Activated T-helper 1 cell treated with anti-CD3 and anti-CD28 coated beads, Interleukin-12 subunit alpha, Interleukin-12 subunit beta, Interleukin-2, Interleukin-4 antibody, amounts not matched to agents 30 ng/mL and 10 ng/mL and 1 ng/mL, durations not matched to agents 14 hours and 24 hours and 36 hours (primary cell): ENCODE measurements around the gene BCL2L12. TPM values are rescaled to one million over a fixed set of nuclear protein-coding genes. Genes with fewer than 3 reads are reported as not detected.
A peak's percentile ranks its signal among the peaks of the same experiment; 100 is the strongest.

Experiments used
- DNase-seq: peaks from one replicate; pipeline ENCODE4 v3.0.0; 2021; ENCODE audit warnings: low spot score
- H3K27ac Mint-ChIP-seq: one replicate; pipeline ENCODE4 v1.8.0; 2021; ENCODE audit warnings: mild to moderate bottlenecking, mixed read lengths
- H3K27me3 Mint-ChIP-seq: one replicate; pipeline ENCODE4 v1.8.0; 2022; ENCODE audit warnings: mild to moderate bottlenecking, moderate library complexity, mixed read lengths; ENCODE audit not compliant: insufficient read depth
- H3K36me3 Mint-ChIP-seq: one replicate; pipeline ENCODE4 v1.8.0; 2021; ENCODE audit warnings: low read depth, mixed read lengths
- H3K4me1 Mint-ChIP-seq: one replicate; pipeline ENCODE4 v1.8.0; 2021; ENCODE audit warnings: low read depth, mixed read lengths
- H3K4me3 Mint-ChIP-seq: one replicate; pipeline ENCODE4 v1.8.0; 2021; ENCODE audit warnings: mild to moderate bottlenecking, moderate library complexity, mixed read lengths
- H3K9me3 Mint-ChIP-seq: one replicate; pipeline ENCODE4 v1.8.0; 2021; ENCODE audit warnings: mixed read lengths
- intact Hi-C: fragments of 100-400 bp; cut with micrococcal nuclease; formaldehyde crosslinking; loops from one replicate; pipeline ENCODE4 v1.15.1; 2024
- total RNA-seq: library from RNA; stranded (reverse); gene quantifications from 2 replicates; pipeline ENCODE4 v1.2.3, GENCODE V29; 2022

Gene BCL2L12
- total RNA-seq, 1 donor from 2014 or later: 72.2 TPM

GRCh38 chr19:49651029-49651819 is 14.5 kb upstream of the BCL2L12 start:
- no peaks in the 10 kb centered on the region for H3K9me3 Mint-ChIP-seq
- H3K27me3 Mint-ChIP-seq: no peaks in the 10 kb centered on the region
- no peak overlapping the region for H3K4me3 Mint-ChIP-seq
- H3K27ac Mint-ChIP-seq: no peak overlapping the region
- intact Hi-C loops: no loop called here
- no peaks in the 10 kb centered on the region for H3K4me1 Mint-ChIP-seq
- peaks cover 26% of the 10 kb centered on the region for H3K36me3 Mint-ChIP-seq
- no peak for DNase-seq

- H3K4me1 Mint-ChIP-seq: no peaks in the 10 kb centered on the region
- H3K27ac Mint-ChIP-seq: no peak overlapping the region
- H3K4me3 Mint-ChIP-seq: no peak overlapping the region
- H3K27me3 Mint-ChIP-seq: no peaks in the 10 kb centered on the region
- intact Hi-C loops: no loop called here
- peaks cover 28% of the 10 kb centered on the region for H3K36me3 Mint-ChIP-seq
- H3K9me3 Mint-ChIP-seq: no peaks in the 10 kb centered on the region
- no peak for DNase-seq
These were observed 13.7 kb upstream of the BCL2L12 start for GRCh38 chr19:49651820-49652550.

- Mint-ChIP-seq H3K27ac (no peak overlapping the region), H3K4me3 (no peak overlapping the region), H3K27me3 (no peaks in the 10 kb centered on the region), H3K36me3 (peaks cover 32% of the 10 kb centered on the region), H3K9me3 (no peaks in the 10 kb centered on the region), H3K4me1 (no peaks in the 10 kb centered on the region)
- intact Hi-C loops: no loop called here
- no peak for DNase-seq
These were observed 12.9 kb upstream of the BCL2L12 start for GRCh38 chr19:49652551-49653465.

- Mint-ChIP-seq H3K4me1 (no peaks in the 10 kb centered on the region), H3K27me3 (no peaks in the 10 kb centered on the region), H3K9me3 (no peaks in the 10 kb centered on the region), H3K36me3 (peaks cover 32% of the 10 kb centered on the region), H3K27ac (no peak overlapping the region), H3K4me3 (no peak overlapping the region)
- DNase-seq: no peak
- intact Hi-C loops: no loop called here
These were observed 12.3 kb upstream of the BCL2L12 start for GRCh38 chr19:49653466-49653806.

GRCh38 chr19:49654581-49654980 is 11.2 kb upstream of the BCL2L12 start:
- Mint-ChIP-seq H3K4me3 (no peak overlapping the region), H3K4me1 (no peaks in the 10 kb centered on the region), H3K9me3 (no peaks in the 10 kb centered on the region), H3K36me3 (peaks cover 34% of the 10 kb centered on the region), H3K27me3 (no peaks in the 10 kb centered on the region), H3K27ac (no peak overlapping the region)
- intact Hi-C loops: no loop called here
- DNase-seq: no peak

- H3K27ac Mint-ChIP-seq: no peak overlapping the region
- intact Hi-C loops: no loop called here
- DNase-seq: no peak
- no peaks in the 10 kb centered on the region for H3K9me3 Mint-ChIP-seq
- no peaks in the 10 kb centered on the region for H3K27me3 Mint-ChIP-seq
- no peak overlapping the region for H3K4me3 Mint-ChIP-seq
- H3K4me1 Mint-ChIP-seq: no peaks in the 10 kb centered on the region
- H3K36me3 Mint-ChIP-seq: peaks cover 38% of the 10 kb centered on the region
These were observed 9.9 kb upstream of the BCL2L12 start for GRCh38 chr19:49655570-49656455.

- Mint-ChIP-seq H3K9me3 (no peaks in the 10 kb centered on the region), H3K27ac (no peak overlapping the region), H3K4me3 (no peak overlapping the region), H3K36me3 (peaks cover 36% of the 10 kb centered on the region), H3K27me3 (no peaks in the 10 kb centered on the region), H3K4me1 (no peaks in the 10 kb centered on the region)
- intact Hi-C loops: no loop called here
- no peak for DNase-seq
These were observed 9.2 kb upstream of the BCL2L12 start for GRCh38 chr19:49656456-49657109.

GRCh38 chr19:49657493-49658138 is 8.1 kb upstream of the BCL2L12 start:
- H3K27me3 Mint-ChIP-seq: no peaks in the 10 kb centered on the region
- intact Hi-C loops: no loop called here
- H3K4me1 Mint-ChIP-seq: no peaks in the 10 kb centered on the region
- peak overlapping the region; percentile 44 for H3K27ac Mint-ChIP-seq
- DNase-seq: no peak
- H3K9me3 Mint-ChIP-seq: no peaks in the 10 kb centered on the region
- H3K4me3 Mint-ChIP-seq: no peak overlapping the region
- H3K36me3 Mint-ChIP-seq: peaks cover 39% of the 10 kb centered on the region

- H3K27me3 Mint-ChIP-seq: no peaks in the 10 kb centered on the region
- no peaks in the 10 kb centered on the region for H3K9me3 Mint-ChIP-seq
- no peaks in the 10 kb centered on the region for H3K4me1 Mint-ChIP-seq
- DNase-seq: no peak
- H3K4me3 Mint-ChIP-seq: no peak overlapping the region
- H3K27ac Mint-ChIP-seq: no peak overlapping the region
- intact Hi-C loops: no loop called here
- H3K36me3 Mint-ChIP-seq: peaks cover 35% of the 10 kb centered on the region
These were observed 7.6 kb upstream of the BCL2L12 start for GRCh38 chr19:49658139-49658517.

GRCh38 chr19:49658566-49659442 is 6.9 kb upstream of the BCL2L12 start:
- H3K4me1 Mint-ChIP-seq: peaks cover under 1% of the 10 kb centered on the region
- H3K9me3 Mint-ChIP-seq: no peaks in the 10 kb centered on the region
- no peak overlapping the region for H3K4me3 Mint-ChIP-seq
- H3K27ac Mint-ChIP-seq: no peak overlapping the region
- no peak for DNase-seq
- H3K27me3 Mint-ChIP-seq: no peaks in the 10 kb centered on the region
- intact Hi-C loops: no loop called here
- peaks cover 38% of the 10 kb centered on the region for H3K36me3 Mint-ChIP-seq
